C4-2B (cell line): ENCODE data around the gene CARS1.

Experiments
- H3K27ac ChIP-seq: fragments of 450-650 bp; 2 replicates; pipeline ENCODE4 v1.5.1; 2017
- CTCF ChIP-seq: fragments of 450-650 bp; conservative IDR thresholded peaks from 2 replicates; pipeline ENCODE4 v1.5.1; 2017; ENCODE audit warnings: mild to moderate bottlenecking
- ZFX ChIP-seq: fragments of 450-650 bp; IDR thresholded peaks from 2 replicates; pipeline ENCODE4 v1.6.1; 2017

CARS1 gene

GRCh38 chr11:3001496-3001895 lies 55.7 kb downstream of the CARS1 start:
- H3K27ac ChIP-seq, result peak overlapping the region; percentile 72
- TF ChIP-seq ZFX (no peak), CTCF (no peak)

- H3K27ac ChIP-seq, result peak overlapping the region; percentile 72
- TF ChIP-seq CTCF (no peak), ZFX (peak; percentile 34; the same call in 1 of the 2 replicates)
Measured at GRCh38 chr11:3000032-3000961, 56.9 kb downstream of the CARS1 start.

- H3K27ac ChIP-seq, result peak overlapping the region; percentile 72
- TF ChIP-seq ZFX (no peak), CTCF (no peak)
Measured at GRCh38 chr11:2999464-2999998, 57.7 kb downstream of the CARS1 start.

- H3K27ac ChIP-seq, result no peak overlapping the region
- TF ChIP-seq CTCF (no peak), ZFX (no peak)
Measured at GRCh38 chr11:2998073-2998850, 59.0 kb downstream of the CARS1 start.

- no peak for TF ChIP-seq CTCF
- no peak for TF ChIP-seq ZFX
- no peak overlapping the region for H3K27ac ChIP-seq
Measured at GRCh38 chr11:2997406-2997805, 59.8 kb downstream of the CARS1 start.

- no peak overlapping the region for H3K27ac ChIP-seq
- TF ChIP-seq CTCF (no peak), ZFX (no peak)
Measured at GRCh38 chr11:2996976-2997375, 60.2 kb downstream of the CARS1 start.
